Esophagus squamous epithelium (tissue), 4 donors: ENCODE results near the gene TREX2.

Experiments used
- CTCF ChIP-seq, 6 experiments: fragments of 450-650 bp in 4 of 6; fragments of 200-600 bp in 2 of 6; sonication (generic) in 2 of 6; IDR thresholded peaks; one replicate each; pipeline ENCODE4 v1.5.1; 2016 to 2019; ENCODE audit warnings: antibody characterized with exemption in 6 of 6, mild to moderate bottlenecking in 4 of 6, moderate library complexity in 4 of 6
- POLR2A ChIP-seq, 4 donors: fragments of 450-650 bp; IDR thresholded peaks; one replicate each; pipeline ENCODE4 v1.6.1; 2017; ENCODE audit warnings: antibody characterized with exemption in 4 of 4, mild to moderate bottlenecking in 4 of 4, moderate library complexity in 3 of 4

DNA sequence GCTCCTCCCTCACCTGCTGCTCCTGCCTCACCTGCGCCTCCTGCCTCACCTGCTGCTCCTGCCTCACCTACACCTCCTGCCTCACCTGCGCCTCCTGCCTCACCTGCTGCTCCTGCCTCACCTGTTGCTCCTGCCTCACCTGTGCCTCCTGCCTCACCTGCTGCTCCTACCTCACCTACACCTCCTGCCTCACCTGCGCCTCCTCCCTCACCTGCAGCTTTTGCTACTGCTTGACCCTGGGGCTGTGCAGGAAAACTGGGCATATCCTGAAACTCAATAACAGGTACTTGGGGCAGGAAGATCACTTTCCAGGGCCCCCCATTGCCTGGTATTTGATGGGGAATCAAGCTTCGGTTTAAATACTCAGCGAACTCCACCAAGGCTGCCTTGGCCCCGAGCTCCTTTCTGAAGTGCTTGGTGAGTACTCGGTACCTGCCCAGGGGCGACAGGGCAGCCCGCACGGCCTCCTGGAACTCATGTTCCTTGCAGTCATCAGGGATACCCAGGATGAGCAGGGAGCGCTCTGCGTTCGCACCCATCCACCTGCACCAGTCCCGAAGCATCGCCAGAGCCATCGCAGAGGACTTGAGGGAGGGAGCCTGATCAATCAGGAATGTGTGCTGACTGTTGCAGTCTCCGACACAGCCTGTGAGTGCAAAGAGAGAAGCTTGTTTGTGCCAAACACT, 47.4 kb downstream of the TREX2 start:
- TF ChIP-seq CTCF (IDR thresholded peaks at IDR 0.05) (no peak), POLR2A (IDR thresholded peaks at IDR 0.05) (no peak)
